Adipose tissue (tissue), 3 donors: Measurements from ENCODE around the gene XPNPEP1. TPM values are rescaled to one million over a fixed set of nuclear protein-coding genes. Genes with fewer than 3 reads are reported as not detected.

Experiments
- H3K27ac ChIP-seq: one replicate; pipeline ENCODE4 v1.5.1; 2013; ENCODE audit warnings: low read depth, low read length
- WGBS, 3 donors: extraction: QIAGEN DNeasy Blood & Tissue Kit; methylation state at CpG; one replicate each; pipeline ENCODE4 v1.1.7; 2013; 5-methylcytosine and 5-hydroxymethylcytosine counted together
- polyA plus RNA-seq, 3 donors: library from polyadenylated mRNA; stranded (reverse); fragments of 200-250 nt; gene quantifications; one replicate each; pipeline ENCODE4 v1.2.3, GENCODE V29; 2013
- donor health status: healthy with polysubstance abuse.
- donor health status: Bipolar disorder and iron deficiency.
- donor health status: healthy.

Gene XPNPEP1
- polyA plus RNA-seq = 10 to 100 TPM; 29.8 to 63.9 (median 36.0) TPM

- WGBS, 3 donors = 2 to 3% (median 3%) methylated on average over 92 to 105 of the region's 105 CpGs
Measured at GRCh38 chr10:109922976-109923921, at the start of gene XPNPEP1. Gene XPNPEP1 (minus strand): TSS chr10:109923511. CDS start chr10:109923433, 78 bp downstream.

GRCh38 chr10:109972372-109973001, 49.2 kb upstream of the XPNPEP1 start:
- 91 to 95% (median 95%) methylated on average over 2 of the region's 2 CpGs for WGBS, 3 donors
- H3K27ac ChIP-seq = no peak overlapping the region

More at GRCh38 chr10:109922976-109923921, at the start of gene XPNPEP1:
- peak within 1 kb of the TSS; percentile 53 for H3K27ac ChIP-seq

- 29 to 81% (median 75%) methylated on average over 3 of the region's 3 CpGs for WGBS, 3 donors
- no peak overlapping the region for H3K27ac ChIP-seq
Measured at GRCh38 chr10:109971634-109972033, 48.3 kb upstream of the XPNPEP1 start.

- WGBS, 3 donors = 61 to 71% (median 65%) methylated on average over 8 of the region's 8 CpGs
- no peak overlapping the region for H3K27ac ChIP-seq
Measured at GRCh38 chr10:109969760-109970346, 46.5 kb upstream of the XPNPEP1 start.

- H3K27ac ChIP-seq = no peak overlapping the region
- WGBS, 3 donors = 55 to 76% (median 68%) methylated on average over 14 of the region's 14 CpGs
Measured at GRCh38 chr10:109968953-109969759, 45.8 kb upstream of the XPNPEP1 start.

GRCh38 chr10:109967739-109968088, 44.4 kb upstream of the XPNPEP1 start:
- H3K27ac ChIP-seq = no peak overlapping the region

GRCh38 chr10:109966961-109967738, 43.8 kb upstream of the XPNPEP1 start:
- H3K27ac ChIP-seq = no peak overlapping the region
- WGBS, 3 donors = 24 to 57% (median 47%) methylated on average over 9 of the region's 9 CpGs

GRCh38 chr10:109964318-109964717, 41.0 kb upstream of the XPNPEP1 start:
- 89% methylated on average over 10 of the region's 10 CpGs for WGBS, 3 donors
- no peak overlapping the region for H3K27ac ChIP-seq

GRCh38 chr10:109963439-109963838, 40.1 kb upstream of the XPNPEP1 start:
- no peak overlapping the region for H3K27ac ChIP-seq
- 62 to 80% (median 78%) methylated on average over 5 of the region's 5 CpGs for WGBS, 3 donors

GRCh38 chr10:109962247-109962646, 38.9 kb upstream of the XPNPEP1 start:
- no peak overlapping the region for H3K27ac ChIP-seq
- WGBS, 3 donors = 89 to 100% (median 100%) methylated on average over 1 of the region's 1 CpG

GRCh38 chr10:109961174-109962001, 38.1 kb upstream of the XPNPEP1 start:
- no peak overlapping the region for H3K27ac ChIP-seq
- WGBS, 3 donors = 43 to 65% (median 63%) methylated on average over 5 of the region's 5 CpGs

GRCh38 chr10:109960682-109961081, 37.4 kb upstream of the XPNPEP1 start:
- H3K27ac ChIP-seq = no peak overlapping the region
- 63 to 76% (median 73%) methylated on average over 2 of the region's 2 CpGs for WGBS, 3 donors

- no peak overlapping the region for H3K27ac ChIP-seq
- WGBS, 3 donors = 85 to 90% (median 87%) methylated on average over 8 of the region's 8 CpGs
Measured at GRCh38 chr10:109959259-109960145, 36.2 kb upstream of the XPNPEP1 start.

- no peak overlapping the region for H3K27ac ChIP-seq
- 46 to 98% (median 94%) methylated on average over 2 of the region's 2 CpGs for WGBS, 3 donors
Measured at GRCh38 chr10:109958059-109958458, 34.7 kb upstream of the XPNPEP1 start.

- WGBS, 3 donors = 60 to 93% (median 91%) methylated on average over 9 of the region's 9 CpGs
- H3K27ac ChIP-seq = no peak overlapping the region
Measured at GRCh38 chr10:109957092-109957797, 33.9 kb upstream of the XPNPEP1 start.
